K562 (cell line): Measurements from ENCODE around the gene ST6GALNAC1. TPM values are rescaled to one million over a fixed set of nuclear protein-coding genes. Genes with fewer than 3 reads are reported as not detected.

Source experiments
- CBFA2T3 ChIP-seq: fragments of 450-650 bp; IDR thresholded peaks from 2 replicates; pipeline ENCODE4 v1.6.1; 2017
- CEBPZ ChIP-seq: fragments of 150-350 bp; IDR thresholded peaks from 2 replicates; pipeline ENCODE4 v1.6.1; 2014; ENCODE audit warnings: low read depth, mild to moderate bottlenecking, low read length, borderline replicate concordance
- CHCHD3 ChIP-seq: fragments of 250-450 bp; sonication (Bioruptor Pico); IDR thresholded peaks from 2 replicates; pipeline ENCODE4 v2.1.2; 2022; ENCODE audit warnings: mild to moderate bottlenecking
- CHD1 ChIP-seq: fragments of 200-600 bp; sonication (generic); IDR thresholded peaks from one replicate; pipeline ENCODE4 v1.6.1; 2012; ENCODE audit warnings: mild to moderate bottlenecking, moderate library complexity, low read length, inconsistent platforms
- CREB3 ChIP-seq: fragments of 450-650 bp; conservative IDR thresholded peaks from 2 replicates; pipeline ENCODE4 v1.6.1; 2016; ENCODE audit warnings: missing genetic modification characterization, low read depth, mild to moderate bottlenecking, missing compliant biosample characterization, moderate library complexity
- CREB3L1 ChIP-seq: fragments of 450-650 bp; IDR thresholded peaks from 2 replicates; pipeline ENCODE4 v1.6.1; 2014; ENCODE audit warnings: low read depth, mild to moderate bottlenecking, moderate library complexity, borderline replicate concordance
- EP400 ChIP-seq: fragments of 450-650 bp; IDR thresholded peaks from 2 replicates; pipeline ENCODE4 v1.6.1; 2017; ENCODE audit warnings: antibody characterized with exemption, mild to moderate bottlenecking, moderate library complexity
- FOXA3 ChIP-seq, 2 experiments: fragments of 450-650 bp in 1 of 2; sonication (generic) in 1 of 2; formaldehyde crosslinking; IDR thresholded peaks in 1 of 2; conservative IDR thresholded peaks in 1 of 2; 2 replicates each; pipeline versions ENCODE4 v1.4.0 to v1.8.0; 2020 to 2022; ENCODE audit warnings: mild to moderate bottlenecking in 2 of 2, missing genetic modification reagents in 1 of 2
- IRF9 ChIP-seq: fragments of 450-650 bp; IDR thresholded peaks from 2 replicates; pipeline ENCODE4 v1.6.1; 2016; ENCODE audit warnings: missing biosample characterization, missing genetic modification characterization
- MEIS2 ChIP-seq: fragments of 450-650 bp; IDR thresholded peaks from 2 replicates; pipeline ENCODE4 v1.6.1; 2014; ENCODE audit warnings: mild to moderate bottlenecking; ENCODE audit not compliant: partially characterized antibody
- MLLT1 ChIP-seq, 2 experiments: fragments of 450-650 bp; IDR thresholded peaks; 2 replicates each; pipeline ENCODE4 v1.6.1; 2016
- NR3C1 ChIP-seq: sonication (generic); formaldehyde crosslinking; IDR thresholded peaks from 2 replicates; pipeline ENCODE4 v1.8.1; 2022; ENCODE audit warnings: missing genetic modification reagents
- PCBP2 ChIP-seq: fragments of 200-400 bp; formaldehyde crosslinking; IDR thresholded peaks from 2 replicates; pipeline ENCODE4 v1.6.1; 2018; ENCODE audit warnings: low read length, low read depth, mild to moderate bottlenecking, moderate library complexity; ENCODE audit not compliant: poor library complexity, severe bottlenecking
- RNF2 ChIP-seq: sonication (generic); IDR thresholded peaks from 2 replicates; pipeline ENCODE4 v1.6.1; 2016
- TBP ChIP-seq: optimal IDR thresholded peaks from 2 replicates; pipeline ENCODE3; 2011; ENCODE audit warnings: low read depth, low read length, improper control_type of control experiment
- ZBTB43 ChIP-seq: sonication (generic); formaldehyde crosslinking; IDR thresholded peaks from 2 replicates; pipeline ENCODE4 v1.8.0; 2023; ENCODE audit warnings: mild to moderate bottlenecking, missing genetic modification reagents
- ZEB2 ChIP-seq: fragments of 450-650 bp; IDR thresholded peaks from 2 replicates; pipeline ENCODE4 v1.6.1; 2016
- ZNF140 ChIP-seq: fragments of 250-450 bp; sonication (Bioruptor Pico); IDR thresholded peaks from 2 replicates; pipeline ENCODE4 v1.8.0; 2021; ENCODE audit warnings: moderate library complexity, mild to moderate bottlenecking, inconsistent platforms
- ZNF668 ChIP-seq: fragments of 250-450 bp; sonication (Bioruptor Pico); IDR thresholded peaks from 2 replicates; pipeline ENCODE4 v1.8.0; 2022; ENCODE audit warnings: mild to moderate bottlenecking, inconsistent platforms
- polyA plus RNA-seq, 8 experiments: library from polyadenylated mRNA; depleted of rRNA in 4 of 8; stranded (reverse) in 5 of 8; unstranded in 3 of 8; fragments of >200 nt; fragmentation: Nextera tagmentation in 2 of 8; fragmentation: Illumina TruSeq in 1 of 8; extraction: Ambion mirVana in 2 of 8; extraction: Trizol in 1 of 8; gene quantifications; 2 replicates each; pipeline versions ENCODE4 v1.2.1 to v1.2.3, GENCODE V29; 2011 to 2014; ENCODE audit warnings: inconsistent platforms in 1 of 8, missing spikeins in 1 of 8
- total RNA-seq, 7 experiments: library from RNA; depleted of rRNA in 6 of 7; stranded (reverse); fragments of >200 nt in 6 of 7; fragmentation: Illumina TruSeq in 2 of 7; extraction: Trizol in 2 of 7; gene quantifications; 2 replicates each; pipeline versions ENCODE4 v1.2.1 to v1.2.3, GENCODE V29; 2011 to 2021; ENCODE audit warnings: low replicate concordance in 1 of 7

The ST6GALNAC1 gene
- total and polyA plus RNA-seq, 9 of the 15 experiments (the other 6 are each of a cell fraction or from before 2014, with no cell fraction given): 20.6 to 68.4 (median 50.5) TPM

- TF ChIP-seq MEIS2: peak; percentile 64
- TF ChIP-seq ZNF668 (CRISPR knock-in tag): no peak
- TF ChIP-seq RNF2: peak; percentile 16; the same call in 1 of the 2 replicates
- TF ChIP-seq FOXA3 (CRISPR knock-in tag; conservative IDR thresholded peaks at IDR 0.05 in 1 of 2, IDR thresholded peaks at IDR 0.05 in 1 of 2): peak; percentile 75 to 88; a peak in 3 of 4 replicates
- TF ChIP-seq NR3C1 (CRISPR knock-in tag): no peak
- TF ChIP-seq CHCHD3 (CRISPR knock-in tag): no peak
- TF ChIP-seq ZBTB43 (CRISPR knock-in tag): no peak
- no peak for TF ChIP-seq CREB3L1
- peak; percentile 13; the same call in 1 of the 2 replicates for TF ChIP-seq CBFA2T3
- TF ChIP-seq CEBPZ: no peak
- TF ChIP-seq PCBP2: no peak
- peak; percentile 92 for TF ChIP-seq ZEB2
- TF ChIP-seq IRF9 (tag): 0 out of 2 replicates have a peak, but pooled peaks have one; percentile 26
- TF ChIP-seq CREB3 (tag): 0 out of 2 replicates have a peak, but pooled peaks have one; percentile 29
- TF ChIP-seq CHD1: no peak
- TF ChIP-seq EP400: no peak
- TF ChIP-seq MLLT1 (IDR thresholded peaks at IDR 0.05): no peak; a peak in 1 of 4 replicates
- no peak for TF ChIP-seq TBP
- no peak for TF ChIP-seq ZNF140
Measured at GRCh38 chr17:76641501-76641900, 2.1 kb downstream of the ST6GALNAC1 start (continued).
